H9 (cell line): ENCODE results near the gene NIN. TPM values are rescaled to one million over a fixed set of nuclear protein-coding genes. Genes with fewer than 3 reads are reported as not detected.

Experiments
- DNase-seq: peaks from one replicate; pipeline ENCODE4 v3.0.0-alpha.2; 2017
- H2AFZ ChIP-seq: one replicate; pipeline ENCODE4 v1.6.1; 2013; ENCODE audit warnings: mild to moderate bottlenecking, low read length, control low read depth, moderate library complexity
- H2AK5ac ChIP-seq: 2 replicates; pipeline ENCODE4 v1.6.1; 2013; ENCODE audit warnings: low read length, control low read depth, mixed read lengths; ENCODE audit not compliant: insufficient read length
- H2BK120ac ChIP-seq: one replicate; pipeline ENCODE4 v1.6.1; 2013; ENCODE audit warnings: low read depth, mild to moderate bottlenecking, low read length, control low read depth, inconsistent platforms; ENCODE audit not compliant: poor library complexity, severe bottlenecking
- H2BK12ac ChIP-seq: 2 replicates; pipeline ENCODE4 v1.6.1; 2013; ENCODE audit warnings: low read length, control low read depth, mixed read lengths, low read depth; ENCODE audit not compliant: insufficient read length
- H2BK15ac ChIP-seq: 2 replicates; pipeline ENCODE4 v1.6.1; 2013; ENCODE audit warnings: low read depth, low read length, control low read depth
- H2BK20ac ChIP-seq: one replicate; pipeline ENCODE4 v1.6.1; 2013; ENCODE audit warnings: low read depth, mild to moderate bottlenecking, low read length, control low read depth, inconsistent platforms; ENCODE audit not compliant: poor library complexity, severe bottlenecking
- H2BK5ac ChIP-seq: 2 replicates; pipeline ENCODE4 v1.6.1; 2013; ENCODE audit warnings: low read length, control low read depth, mixed read lengths; ENCODE audit not compliant: insufficient read length
- H3K14ac ChIP-seq: 2 replicates; pipeline ENCODE4 v1.6.1; 2013; ENCODE audit warnings: low read length, control low read depth; ENCODE audit not compliant: insufficient read depth
- H3K18ac ChIP-seq: 2 replicates; pipeline ENCODE4 v1.6.1; 2013; ENCODE audit warnings: low read depth, mild to moderate bottlenecking, mixed read lengths, low read length, control low read depth; ENCODE audit not compliant: insufficient read length
- H3K23ac ChIP-seq: 2 replicates; pipeline ENCODE4 v1.6.1; 2013; ENCODE audit warnings: low read length, control low read depth, mixed read lengths, low read depth; ENCODE audit not compliant: insufficient read length
- H3K23me2 ChIP-seq: 2 replicates; pipeline ENCODE4 v1.6.1; 2013; ENCODE audit warnings: low read depth, mild to moderate bottlenecking, mixed read lengths, low read length, control low read depth; ENCODE audit not compliant: insufficient read length, poor library complexity, severe bottlenecking
- H3K27ac ChIP-seq: 2 replicates; pipeline ENCODE4 v1.5.1; 2013; ENCODE audit warnings: low read length, control low read depth, mixed read lengths, low read depth; ENCODE audit not compliant: insufficient read length
- H3K27me3 ChIP-seq: 2 replicates; pipeline ENCODE4 v1.6.1; 2013; ENCODE audit warnings: low read length, control low read depth, inconsistent platforms; ENCODE audit not compliant: insufficient read depth
- H3K4ac ChIP-seq: 2 replicates; pipeline ENCODE4 v1.6.1; 2013; ENCODE audit warnings: low read depth, mild to moderate bottlenecking, control low read depth, inconsistent platforms, low read length, moderate library complexity
- H3K4me1 ChIP-seq: 2 replicates; pipeline ENCODE4 v1.6.1; 2013; ENCODE audit warnings: low read length, control low read depth, inconsistent platforms; ENCODE audit not compliant: insufficient read depth
- H3K4me2 ChIP-seq: 2 replicates; pipeline ENCODE4 v1.6.1; 2013; ENCODE audit warnings: low read length, control low read depth, mixed read lengths; ENCODE audit not compliant: insufficient read length, insufficient read depth
- H3K56ac ChIP-seq: 2 replicates; pipeline ENCODE4 v1.6.1; 2013; ENCODE audit warnings: low read depth, mild to moderate bottlenecking, mixed read lengths, low read length, control low read depth; ENCODE audit not compliant: insufficient read length
- H3K79me1 ChIP-seq: 2 replicates; pipeline ENCODE4 v1.6.1; 2013; ENCODE audit warnings: low read depth, mild to moderate bottlenecking, moderate library complexity, low read length, control low read depth, inconsistent platforms; ENCODE audit not compliant: insufficient read depth, poor library complexity, severe bottlenecking
- H3K79me2 ChIP-seq: 2 replicates; pipeline ENCODE4 v1.6.1; 2013; ENCODE audit warnings: low read length, control low read depth, inconsistent platforms; ENCODE audit not compliant: insufficient read depth
- H3K9ac ChIP-seq: 2 replicates; pipeline ENCODE4 v1.6.1; 2013; ENCODE audit warnings: low read length, control low read depth, mixed read lengths; ENCODE audit not compliant: insufficient read length; ENCODE audit errors: extremely low read depth
- H3K9me3 ChIP-seq: one replicate; pipeline ENCODE4 v1.6.1; 2013; ENCODE audit warnings: low read depth, low read length, inconsistent platforms; ENCODE audit not compliant: control insufficient read depth
- H3T11ph ChIP-seq: one replicate; pipeline ENCODE4 v1.6.1; 2013; ENCODE audit warnings: mild to moderate bottlenecking, low read length, control low read depth, inconsistent platforms
- H4K20me1 ChIP-seq: one replicate; pipeline ENCODE4 v1.6.1; 2013; ENCODE audit not compliant: control insufficient read depth, insufficient read length, insufficient read depth
- H4K5ac ChIP-seq: 2 replicates; pipeline ENCODE4 v1.6.1; 2013; ENCODE audit warnings: low read depth, mild to moderate bottlenecking, mixed read lengths, low read length, control low read depth; ENCODE audit not compliant: insufficient read length
- H4K8ac ChIP-seq: replicated peaks from 2 replicates; pipeline ENCODE4 v1.6.1; 2013; ENCODE audit warnings: low read length, control low read depth, mixed read lengths, low read depth; ENCODE audit not compliant: insufficient read length
- H4K91ac ChIP-seq: 2 replicates; pipeline ENCODE4 v1.6.1; 2013; ENCODE audit warnings: low read depth, mild to moderate bottlenecking, moderate library complexity, mixed read lengths, low read length, control low read depth; ENCODE audit not compliant: insufficient read length
- H3K27ac Mint-ChIP-seq, 3 experiments: 2 replicates in 2 of 3; 3 replicates in 1 of 3; pipeline ENCODE4 v1.8.0; 2020 to 2021; ENCODE audit warnings: mixed read lengths in 3 of 3, mild to moderate bottlenecking in 1 of 3, moderate library complexity in 1 of 3
- H3K27me3 Mint-ChIP-seq: 2 replicates; pipeline ENCODE4 v1.8.0; 2021; ENCODE audit warnings: low read depth, mild to moderate bottlenecking, moderate library complexity, mixed read lengths
- H3K36me3 Mint-ChIP-seq, 3 experiments: 2 replicates in 2 of 3; 3 replicates in 1 of 3; pipeline ENCODE4 v1.8.0; 2020 to 2021; ENCODE audit warnings: low read depth in 3 of 3, mixed read lengths in 3 of 3; ENCODE audit not compliant: insufficient read depth in 1 of 3
- H3K4me1 Mint-ChIP-seq, 2 experiments: 2 replicates each; pipeline ENCODE4 v1.8.0; 2020; ENCODE audit warnings: mixed read lengths in 2 of 2
- H3K4me3 Mint-ChIP-seq, 2 experiments: 2 replicates in 1 of 2; 3 replicates in 1 of 2; pipeline ENCODE4 v1.8.0; 2020 to 2021; ENCODE audit warnings: mild to moderate bottlenecking in 2 of 2, mixed read lengths in 2 of 2, moderate library complexity in 1 of 2
- H3K9me3 Mint-ChIP-seq, 2 experiments: 2 replicates in 1 of 2; 3 replicates in 1 of 2; pipeline ENCODE4 v1.8.0; 2020; ENCODE audit warnings: mild to moderate bottlenecking in 2 of 2, mixed read lengths in 2 of 2, moderate library complexity in 1 of 2
- CTCF ChIP-seq: fragments of 200-600 bp; sonication (generic); conservative IDR thresholded peaks from 3 replicates; pipeline ENCODE4 v1.8.0; 2021; ENCODE audit warnings: antibody characterized with exemption, mild to moderate bottlenecking
- WGBS: extraction: QIAGEN DNeasy Blood & Tissue Kit; methylation state at CpG from one replicate; pipeline ENCODE4 v1.1.7; 2013; ENCODE audit warnings: missing lambda C conversion rate, low lambda C conversion rate, mixed read lengths; ENCODE audit not compliant: insufficient read length; ENCODE audit errors: extremely low coverage; 5-methylcytosine and 5-hydroxymethylcytosine counted together
- total RNA-seq: library from RNA; stranded (reverse); gene quantifications from 2 replicates; pipeline ENCODE4 v1.2.1, GENCODE V29; 2021

The NIN gene
- total RNA-seq, 1 experiment from 2014 or later: 18.4 TPM

- Histone ChIP-seq H2BK15ac (no peak overlapping the region), H2BK5ac (no peak overlapping the region), H4K20me1 (no peaks in the 10 kb centered on the region), H3K9me3 (no peaks in the 10 kb centered on the region), H3K79me2 (no peaks in the 10 kb centered on the region), H3K27me3 (no peaks in the 10 kb centered on the region), H2BK12ac (no peak overlapping the region), H3T11ph (no peak overlapping the region), H4K8ac (no peak overlapping the region), H2BK20ac (no peak overlapping the region), H3K9ac (no peak overlapping the region), H2AFZ (no peak overlapping the region), H4K5ac (no peak overlapping the region), H3K18ac (no peak overlapping the region), H2BK120ac (no peak overlapping the region), H3K23me2 (no peaks in the 10 kb centered on the region), H3K79me1 (no peaks in the 10 kb centered on the region), H4K91ac (no peak overlapping the region), H3K23ac (no peak overlapping the region), H3K27ac (no peak overlapping the region), H2AK5ac (no peak overlapping the region), H3K4me2 (no peak overlapping the region), H3K56ac (no peak overlapping the region), H3K14ac (no peak overlapping the region), H3K4me1 (no peaks in the 10 kb centered on the region; the same call in 1 of the 2 replicates), H3K4ac (no peak overlapping the region)
- H3K9me3 Mint-ChIP-seq: peaks cover 0 to 2% of the 10 kb centered on the region in 2 experiments; a peak in 1 of 5 replicates
- no peak for TF ChIP-seq CTCF
- no peak overlapping the region for H3K27ac Mint-ChIP-seq
- DNase-seq: no peak
- H3K27me3 Mint-ChIP-seq: no peaks in the 10 kb centered on the region
- peaks cover 0 to 4% of the 10 kb centered on the region in 2 experiments; a peak in 2 of 4 replicates for H3K4me1 Mint-ChIP-seq
- no CpG with 5 or more reads among the region's 5 CpGs for WGBS
- H3K4me3 Mint-ChIP-seq: no peak overlapping the region
- H3K36me3 Mint-ChIP-seq: peaks cover 18 to 33% (median 22%) of the 10 kb centered on the region in 3 experiments
Observed at GRCh38 chr14:50745401-50746058, 85.4 kb downstream of the NIN start.
